ENCODE data around the gene PTBP3.

PTBP3 gene

GRCh38 chr9:112315331-112316257, 17.8 kb downstream of the PTBP3 start:
- no peak for TF ChIP-seq GATA2 (IDR thresholded peaks at IDR 0.05; ENCODE audit: low read depth, low read length)
- no peak for TF ChIP-seq GATA3 (IDR thresholded peaks at IDR 0.05; ENCODE audit: low read depth, low read length)

DNA sequence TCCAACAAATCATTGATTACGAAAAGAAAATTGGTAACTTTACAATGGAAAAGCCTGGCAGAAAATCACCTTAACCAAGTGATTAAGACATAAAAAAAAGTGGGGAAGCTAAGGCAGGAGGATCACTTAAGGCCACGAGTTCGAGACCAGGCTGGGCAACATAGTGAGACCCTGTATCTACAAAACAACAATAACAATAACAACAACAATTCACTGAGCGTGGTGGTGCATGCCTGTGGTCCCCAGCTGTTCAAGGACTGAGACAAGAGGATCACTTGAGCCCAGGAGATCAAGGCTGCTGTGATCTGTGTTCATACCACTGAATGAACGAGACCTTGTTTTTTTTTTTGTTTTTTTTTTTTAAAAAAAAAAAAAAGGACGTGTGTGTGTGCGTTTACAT, 21.3 kb downstream of the PTBP3 start:
- TF ChIP-seq GATA2 (IDR thresholded peaks at IDR 0.05; ENCODE audit: low read depth, low read length), result no peak
- TF ChIP-seq GATA3 (IDR thresholded peaks at IDR 0.05; ENCODE audit: low read depth, low read length), result no peak

DNA sequence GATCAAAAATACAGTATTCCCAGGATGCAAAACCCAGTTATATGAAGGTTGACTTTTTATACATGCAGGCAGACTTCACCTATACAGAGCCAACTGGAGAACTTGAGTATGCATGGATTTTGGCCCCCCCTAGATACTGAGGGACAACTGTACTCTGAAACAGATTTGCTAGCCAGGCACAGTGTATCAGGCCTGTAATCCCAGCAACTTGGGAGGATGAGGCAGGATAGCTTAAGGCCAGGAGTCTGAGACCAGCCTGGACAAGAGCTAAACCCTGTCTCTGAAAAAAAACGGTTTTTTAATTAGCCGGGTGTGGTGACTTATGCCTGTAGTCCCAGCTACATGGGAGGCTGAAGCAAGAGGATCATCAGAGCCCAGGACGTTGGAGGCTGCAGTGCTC, 21.9 kb downstream of the PTBP3 start:
- no peak for TF ChIP-seq GATA3 (IDR thresholded peaks at IDR 0.05; ENCODE audit: low read depth, low read length)
- TF ChIP-seq GATA2 (IDR thresholded peaks at IDR 0.05; ENCODE audit: low read depth, low read length), result no peak

- TF ChIP-seq GATA3 (IDR thresholded peaks at IDR 0.05; ENCODE audit: low read depth, low read length) (no peak), GATA2 (IDR thresholded peaks at IDR 0.05; ENCODE audit: low read depth, low read length) (no peak)
These were observed 22.6 kb downstream of the PTBP3 start for GRCh38 chr9:112310826-112311225.

DNA sequence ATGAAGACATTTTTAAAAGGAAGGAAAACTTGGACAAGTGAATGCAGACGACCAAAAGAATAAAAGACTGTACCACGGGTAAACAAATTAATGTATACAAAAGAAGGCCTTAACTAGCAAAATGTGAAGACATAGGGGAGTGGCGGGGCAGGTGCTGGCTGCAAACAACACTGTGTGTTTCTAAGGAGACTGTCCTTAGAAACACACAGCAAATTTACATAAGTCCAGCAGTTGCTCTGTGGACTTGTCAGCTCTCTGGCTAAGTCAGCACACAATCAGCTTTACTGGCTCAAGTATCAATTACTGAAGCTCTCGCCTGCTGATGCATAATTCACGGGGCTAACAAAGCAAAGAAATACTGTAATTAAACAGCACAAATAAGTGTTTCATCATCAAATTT, 24.8 kb downstream of the PTBP3 start:
- TF ChIP-seq GATA2 (IDR thresholded peaks at IDR 0.05; ENCODE audit: low read depth, low read length) (no peak), GATA3 (IDR thresholded peaks at IDR 0.05; ENCODE audit: low read depth, low read length) (no peak)

- TF ChIP-seq GATA3 (IDR thresholded peaks at IDR 0.05; ENCODE audit: low read depth, low read length), result no peak
- TF ChIP-seq GATA2 (IDR thresholded peaks at IDR 0.05; ENCODE audit: low read depth, low read length), result no peak
These were observed 32.0 kb downstream of the PTBP3 start for GRCh38 chr9:112301420-112301819.

GRCh38 chr9:112299514-112299913, 33.9 kb downstream of the PTBP3 start:
- no peak for TF ChIP-seq GATA2 (IDR thresholded peaks at IDR 0.05; ENCODE audit: low read depth, low read length)

GRCh38 chr9:112296929-112297328, 36.5 kb downstream of the PTBP3 start:
- TF ChIP-seq GATA2 (IDR thresholded peaks at IDR 0.05; ENCODE audit: low read depth, low read length) (no peak), GATA3 (IDR thresholded peaks at IDR 0.05; ENCODE audit: low read depth, low read length) (no peak)

GRCh38 chr9:112295174-112295573, 38.2 kb downstream of the PTBP3 start:
- TF ChIP-seq GATA2 (IDR thresholded peaks at IDR 0.05; ENCODE audit: low read depth, low read length) (no peak), GATA3 (IDR thresholded peaks at IDR 0.05; ENCODE audit: low read depth, low read length) (no peak)

- TF ChIP-seq GATA3 (IDR thresholded peaks at IDR 0.05; ENCODE audit: low read depth, low read length) (no peak), GATA2 (IDR thresholded peaks at IDR 0.05; ENCODE audit: low read depth, low read length) (no peak)
These were observed 45.4 kb downstream of the PTBP3 start for GRCh38 chr9:112288029-112288428.

DNA sequence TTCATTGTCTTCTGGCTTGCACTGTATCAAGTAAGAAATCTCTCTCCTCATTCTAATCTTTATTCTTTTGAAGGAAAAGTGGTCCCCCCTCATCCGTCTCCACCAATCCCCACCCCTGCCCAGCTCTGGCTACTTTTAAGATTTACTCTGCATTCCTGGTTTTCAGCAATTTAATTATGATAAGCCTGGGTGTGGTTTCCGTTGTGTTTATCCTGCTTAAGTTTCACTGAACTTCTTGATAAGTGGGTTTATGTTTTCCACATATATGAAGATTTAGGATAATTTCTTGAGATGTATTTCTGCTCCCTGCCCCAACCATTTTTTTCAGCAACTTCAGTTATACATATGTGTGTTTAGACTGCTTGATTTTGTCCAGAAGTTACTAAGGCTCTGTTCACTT, 46.5 kb downstream of the PTBP3 start:
- TF ChIP-seq GATA2 (IDR thresholded peaks at IDR 0.05; ENCODE audit: low read depth, low read length), result no peak
- no peak for TF ChIP-seq GATA3 (IDR thresholded peaks at IDR 0.05; ENCODE audit: low read depth, low read length)

DNA sequence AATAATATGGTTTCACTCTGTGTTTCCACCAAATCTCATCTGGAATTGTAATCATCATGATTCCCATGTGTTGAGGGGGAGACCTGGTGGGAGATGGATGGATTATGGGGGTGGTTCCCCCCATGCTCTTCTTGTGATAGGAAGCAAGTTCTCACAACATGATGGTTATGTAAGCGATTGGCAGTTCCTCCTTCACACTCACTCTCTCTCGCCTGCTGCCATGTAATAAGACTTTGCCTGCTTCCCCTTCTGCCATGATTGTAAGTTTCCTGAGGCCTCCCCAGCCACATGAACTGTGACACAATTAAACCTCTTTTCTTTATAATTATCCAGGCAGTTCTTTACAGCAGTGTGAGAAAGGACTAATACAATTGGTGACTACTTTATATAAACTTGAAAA, 48.4 kb downstream of the PTBP3 start:
- TF ChIP-seq GATA2 (IDR thresholded peaks at IDR 0.05; ENCODE audit: low read depth, low read length) (no peak), GATA3 (IDR thresholded peaks at IDR 0.05; ENCODE audit: low read depth, low read length) (no peak)

DNA sequence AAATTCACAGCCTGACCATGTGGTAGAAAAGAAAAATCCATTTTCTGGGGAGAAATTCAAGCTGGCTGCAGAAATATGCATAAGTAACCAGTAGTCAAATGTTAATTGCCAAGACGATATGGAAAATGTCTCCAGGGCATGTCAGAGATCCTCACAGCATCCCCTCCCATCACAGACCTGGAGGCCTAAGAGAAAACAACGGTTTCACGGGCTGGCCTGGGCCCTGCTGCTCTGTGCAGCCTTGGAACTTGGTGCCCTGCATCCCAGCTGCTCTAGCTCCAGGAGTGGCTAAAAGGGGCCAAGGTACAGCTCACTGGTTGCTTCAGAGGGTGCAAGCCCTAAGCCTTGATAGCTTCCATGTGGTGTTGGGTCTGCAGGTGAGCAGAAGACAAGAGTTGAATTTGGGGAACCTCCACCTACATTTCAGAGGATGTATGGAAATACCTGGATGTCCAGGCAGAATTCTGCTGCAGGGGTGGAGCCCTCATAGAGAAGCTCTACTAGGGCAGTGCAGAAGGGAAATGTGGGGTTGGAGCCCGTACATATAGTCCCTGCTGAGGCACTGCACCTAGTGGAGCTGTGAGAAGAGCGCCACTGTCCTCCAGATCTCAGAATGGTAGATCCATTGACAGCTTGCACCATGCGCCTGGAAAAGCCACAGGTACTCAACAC, 49.7 kb downstream of the PTBP3 start:
- TF ChIP-seq GATA3 (IDR thresholded peaks at IDR 0.05; ENCODE audit: low read depth, low read length), result no peak
- no peak for TF ChIP-seq GATA2 (IDR thresholded peaks at IDR 0.05; ENCODE audit: low read depth, low read length)

DNA sequence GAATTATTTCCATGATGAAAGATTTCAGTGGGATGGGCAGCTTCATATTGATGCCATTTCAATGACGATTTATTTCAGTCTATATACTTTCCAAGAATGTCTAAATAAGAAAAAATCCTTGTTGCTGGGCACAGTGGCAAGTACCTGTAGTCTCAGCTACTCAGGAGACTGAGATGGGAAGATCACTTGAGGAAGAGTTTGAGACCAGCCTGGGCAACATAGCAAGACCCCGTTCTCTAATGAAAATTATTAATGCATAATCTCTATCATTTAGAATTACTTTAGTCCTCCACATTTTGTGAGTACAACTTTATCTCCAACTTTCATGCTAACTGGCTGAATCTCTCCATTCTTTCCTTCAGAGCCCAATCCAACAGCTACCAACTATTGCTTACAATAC, 52.5 kb downstream of the PTBP3 start:
- TF ChIP-seq GATA2 (IDR thresholded peaks at IDR 0.05; ENCODE audit: low read depth, low read length) (no peak), GATA3 (IDR thresholded peaks at IDR 0.05; ENCODE audit: low read depth, low read length) (no peak)

- TF ChIP-seq GATA2 (IDR thresholded peaks at IDR 0.05; ENCODE audit: low read depth, low read length) (no peak), GATA3 (IDR thresholded peaks at IDR 0.05; ENCODE audit: low read depth, low read length) (no peak)
These were observed 53.9 kb downstream of the PTBP3 start for GRCh38 chr9:112279501-112279900.

Measured in SH-SY5Y (cell line).